Measurements from ENCODE around the gene SGCA. TPM values are rescaled to one million over a fixed set of nuclear protein-coding genes. Genes with fewer than 3 reads are reported as not detected.

Gene SGCA
- total RNA-seq, 4 donors from 2014 or later, result 1.8 to 7.8 (median 4.9) TPM

DNA sequence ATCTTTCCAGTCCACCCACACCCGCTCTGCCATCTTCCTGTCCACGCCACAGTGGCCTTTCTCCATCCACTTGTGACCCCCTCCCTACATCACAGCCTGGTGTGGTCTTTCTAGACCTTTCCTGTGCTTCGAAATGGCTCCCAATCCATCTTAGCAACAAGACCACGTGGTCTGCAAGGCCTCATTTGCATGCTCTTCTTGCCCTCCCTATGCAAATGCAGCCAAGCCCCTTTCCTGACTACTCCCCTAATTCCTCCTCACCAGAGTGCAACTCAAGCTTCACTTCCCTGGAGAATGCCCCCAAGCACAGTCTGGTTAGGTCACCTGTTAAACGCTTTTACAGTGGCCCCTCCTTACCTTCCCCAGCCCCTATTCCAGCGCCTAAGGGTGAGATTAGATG lies 21.4 kb upstream of the SGCA start:
- Histone ChIP-seq H3K27me3 (no peaks in the 10 kb centered on the region), H3K4me1 (peaks cover 0 to 68% (median 48%) of the 10 kb centered on the region in 4 donors), H3K27ac (peak overlapping the region in 2 of 4 donors; percentile 89 to 92), H3K36me3 (peaks cover 0 to 54% (median 21%) of the 10 kb centered on the region in 3 donors), H3K9me3 (no peaks in the 10 kb centered on the region), H3K4me3 (no peak overlapping the region)
- WGBS, 2 donors, result 67 to 79% methylated on average over 6 of the region's 6 CpGs
- no peak for DNase-seq (ENCODE audit: low spot score in 2 of 2)
- TF ChIP-seq POLR2A (IDR thresholded peaks at IDR 0.05) (no peak), CTCF (IDR thresholded peaks at IDR 0.05) (no peak), EP300 (IDR thresholded peaks at IDR 0.05) (no peak)

DNA sequence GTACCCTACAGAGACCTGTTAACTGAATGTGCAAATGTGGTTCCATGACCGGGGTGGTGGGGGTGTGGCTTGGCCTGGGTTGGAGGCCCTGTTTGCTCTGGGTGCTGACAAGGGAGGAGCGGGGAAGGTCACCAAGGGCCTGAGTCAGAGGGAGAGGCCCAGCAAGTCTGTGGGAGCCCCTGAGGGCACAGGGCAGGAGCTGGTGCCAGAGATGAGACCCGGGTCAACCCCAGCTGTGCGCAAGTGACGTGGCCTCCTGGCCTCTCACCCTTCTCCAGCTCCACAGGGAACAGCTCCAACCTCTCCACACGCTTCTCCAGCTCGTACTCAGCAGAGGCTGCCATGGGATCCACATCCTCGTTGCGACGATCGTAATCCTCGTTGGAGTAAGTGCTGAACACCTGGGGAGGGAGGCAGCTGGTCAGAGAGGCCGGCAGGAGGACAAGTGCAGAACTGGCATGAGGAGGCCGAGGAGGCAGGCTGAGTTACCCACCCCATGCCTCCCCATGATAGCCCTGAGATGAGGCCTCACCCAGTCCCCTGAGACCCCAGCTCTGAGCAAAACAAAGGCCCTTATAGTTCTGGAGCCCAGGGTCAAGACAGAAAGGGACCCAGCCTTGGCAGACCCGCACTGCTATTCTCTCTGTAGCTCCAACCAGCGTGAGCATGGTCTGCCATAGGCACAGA lies 20.8 kb upstream of the SGCA start:
- no peak overlapping the region for H3K4me3 ChIP-seq
- no peaks in the 10 kb centered on the region for H3K9me3 ChIP-seq
- peaks cover 0 to 71% (median 48%) of the 10 kb centered on the region in 4 donors for H3K4me1 ChIP-seq
- no peaks in the 10 kb centered on the region for H3K27me3 ChIP-seq
- TF ChIP-seq CTCF (IDR thresholded peaks at IDR 0.05), result no peak
- no peak for TF ChIP-seq POLR2A (IDR thresholded peaks at IDR 0.05)
- no peak for TF ChIP-seq EP300 (IDR thresholded peaks at IDR 0.05)
- 23 to 30% methylated on average over 14 to 16 of the region's 16 CpGs for WGBS, 2 donors
- peaks cover 0 to 50% (median 17%) of the 10 kb centered on the region in 3 donors for H3K36me3 ChIP-seq
- H3K27ac ChIP-seq, result peak overlapping the region in 3 of 4 donors; percentile 89 to 94 (median 92)
- no peak for DNase-seq (ENCODE audit: low spot score in 2 of 2)

GRCh38 chr17:50145532-50146229 lies 20.1 kb upstream of the SGCA start:
- WGBS, 2 donors, result 43 to 47% methylated on average over 11 of the region's 11 CpGs
- peak overlapping the region in 3 of 4 donors; percentile 89 to 94 (median 92) for H3K27ac ChIP-seq
- peaks cover 0 to 64% (median 42%) of the 10 kb centered on the region in 4 donors for H3K4me1 ChIP-seq
- TF ChIP-seq CTCF (IDR thresholded peaks at IDR 0.05) (no peak), EP300 (IDR thresholded peaks at IDR 0.05) (no peak), POLR2A (IDR thresholded peaks at IDR 0.05) (no peak)
- no peaks in the 10 kb centered on the region for H3K9me3 ChIP-seq
- H3K36me3 ChIP-seq, result peaks cover 0 to 43% (median 15%) of the 10 kb centered on the region in 3 donors
- DNase-seq (ENCODE audit: low spot score in 2 of 2), result no peak
- H3K4me3 ChIP-seq, result no peak overlapping the region
- H3K27me3 ChIP-seq, result no peaks in the 10 kb centered on the region

- WGBS, 2 donors, result 40 to 57% methylated on average over 5 to 10 of the region's 10 CpGs
Observed at GRCh38 chr17:50146230-50146926, 19.4 kb upstream of the SGCA start.

More at GRCh38 chr17:50146230-50146926, 19.4 kb upstream of the SGCA start:
- H3K27me3 ChIP-seq, result no peaks in the 10 kb centered on the region
- peaks cover 0 to 36% (median 8%) of the 10 kb centered on the region in 3 donors for H3K36me3 ChIP-seq
- peaks cover 0 to 64% (median 39%) of the 10 kb centered on the region in 4 donors for H3K4me1 ChIP-seq
- TF ChIP-seq POLR2A (IDR thresholded peaks at IDR 0.05) (no peak), CTCF (IDR thresholded peaks at IDR 0.05) (peak in 1 of 5 experiments; percentile 13), EP300 (IDR thresholded peaks at IDR 0.05) (no peak)
- H3K9me3 ChIP-seq, result no peaks in the 10 kb centered on the region
- no peak for DNase-seq (ENCODE audit: low spot score in 2 of 2)
- H3K27ac ChIP-seq, result peak overlapping the region in 3 of 4 donors; percentile 89 to 94 (median 92)
- H3K4me3 ChIP-seq, result peak overlapping the region in 3 of 4 donors; percentile 22 to 93 (median 72)

All from tibial nerve (tissue), 4 donors.